Tibial nerve (tissue), 4 donors: ENCODE measurements around the gene HSF5. TPM values are rescaled to one million over a fixed set of nuclear protein-coding genes. Genes with fewer than 3 reads are reported as not detected.

Experiments
- DNase-seq, 2 donors: peaks; one replicate each; pipeline ENCODE4 v3.0.0-alpha.2; 2019; ENCODE audit warnings: low spot score in 2 of 2
- H3K27ac ChIP-seq, 4 donors: fragments of 200-600 bp; sonication (generic) in 3 of 4; one replicate each; pipeline ENCODE4 v1.5.1; 2017 to 2019; ENCODE audit warnings: mild to moderate bottlenecking in 1 of 4
- H3K27me3 ChIP-seq, 2 donors: fragments of 200-600 bp; sonication (generic) in 1 of 2; one replicate each; pipeline versions ENCODE4 v1.5.1 to v1.6.0; 2017 to 2019
- H3K36me3 ChIP-seq, 3 donors: fragments of 200-600 bp; sonication (generic); one replicate each; pipeline ENCODE4 v1.5.1; 2018 to 2019
- H3K4me1 ChIP-seq, 4 donors: fragments of 200-600 bp; sonication (generic) in 3 of 4; one replicate each; pipeline ENCODE4 v1.5.1; 2017 to 2019
- H3K4me3 ChIP-seq, 4 donors: fragments of 200-600 bp; sonication (generic) in 3 of 4; one replicate each; pipeline ENCODE4 v1.5.1; 2017 to 2019; ENCODE audit warnings: mild to moderate bottlenecking in 1 of 4, moderate library complexity in 1 of 4
- H3K9me3 ChIP-seq, 4 donors: fragments of 200-600 bp; sonication (generic) in 3 of 4; one replicate each; pipeline ENCODE4 v1.5.1; 2017 to 2019
- EP300 ChIP-seq, 2 donors: sonication (generic); formaldehyde crosslinking; IDR thresholded peaks; one replicate each; pipeline ENCODE4 v1.6.1; 2017; ENCODE audit warnings: antibody characterized with exemption in 2 of 2, mild to moderate bottlenecking in 1 of 2
- POLR2A ChIP-seq, 2 donors: fragments of 450-650 bp; IDR thresholded peaks; one replicate each; pipeline ENCODE4 v1.6.1; 2017; ENCODE audit warnings: antibody characterized with exemption in 2 of 2, mild to moderate bottlenecking in 2 of 2, moderate library complexity in 2 of 2
- WGBS, 2 donors: methylation state at CpG; one replicate each; pipeline ENCODE4 v1.1.5; 2018; 5-methylcytosine and 5-hydroxymethylcytosine counted together
- total RNA-seq, 4 donors: library from RNA; depleted of rRNA; stranded (reverse); fragments of >200 nt; gene quantifications; one replicate each; pipeline ENCODE4 v1.1.0, GENCODE V29; 2016
- TF ChIP-seq, protein P1 (sequence below), 5 experiments: fragments of 200-600 bp in 3 of 5; fragments of 450-650 bp in 2 of 5; sonication (generic) in 3 of 5; IDR thresholded peaks; one replicate each; pipeline ENCODE4 v1.5.1; 2016 to 2019; ENCODE audit warnings: antibody characterized with exemption in 5 of 5, mild to moderate bottlenecking in 3 of 5, moderate library complexity in 2 of 5

Gene HSF5
- total RNA-seq, 4 donors from 2014 or later, result 0.30 TPM; not detected in 3

DNA sequence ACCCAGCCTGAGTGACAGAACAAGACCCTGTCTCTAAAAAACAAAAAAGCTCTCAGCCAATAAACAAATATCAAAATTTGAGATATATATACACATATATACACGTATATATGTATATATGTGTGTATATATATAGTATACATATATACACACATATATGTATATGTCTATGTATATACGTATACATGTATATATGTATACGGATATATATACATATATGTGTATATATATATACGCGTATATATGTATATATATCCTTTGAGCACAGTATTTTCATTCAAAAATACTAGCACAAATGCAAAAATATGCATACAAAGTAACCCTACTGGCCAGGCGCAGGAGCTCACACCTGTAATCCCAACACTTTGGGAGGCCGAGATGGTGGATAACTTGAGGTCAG, 13.2 kb upstream of the HSF5 start:
- H3K27me3 ChIP-seq, result no peaks in the 10 kb centered on the region
- peaks cover 0 to 96% (median 27%) of the 10 kb centered on the region in 3 donors for H3K36me3 ChIP-seq
- H3K4me1 ChIP-seq, result no peaks in the 10 kb centered on the region
- H3K27ac ChIP-seq, result no peak overlapping the region
- DNase-seq, result no peak
- H3K9me3 ChIP-seq, result no peaks in the 10 kb centered on the region
- 93 to 96% methylated on average over 7 of the region's 7 CpGs for WGBS, 2 donors
- TF ChIP-seq POLR2A (IDR thresholded peaks at IDR 0.05) (no peak), EP300 (IDR thresholded peaks at IDR 0.05) (no peak)
- TF ChIP-seq, protein P1, sequence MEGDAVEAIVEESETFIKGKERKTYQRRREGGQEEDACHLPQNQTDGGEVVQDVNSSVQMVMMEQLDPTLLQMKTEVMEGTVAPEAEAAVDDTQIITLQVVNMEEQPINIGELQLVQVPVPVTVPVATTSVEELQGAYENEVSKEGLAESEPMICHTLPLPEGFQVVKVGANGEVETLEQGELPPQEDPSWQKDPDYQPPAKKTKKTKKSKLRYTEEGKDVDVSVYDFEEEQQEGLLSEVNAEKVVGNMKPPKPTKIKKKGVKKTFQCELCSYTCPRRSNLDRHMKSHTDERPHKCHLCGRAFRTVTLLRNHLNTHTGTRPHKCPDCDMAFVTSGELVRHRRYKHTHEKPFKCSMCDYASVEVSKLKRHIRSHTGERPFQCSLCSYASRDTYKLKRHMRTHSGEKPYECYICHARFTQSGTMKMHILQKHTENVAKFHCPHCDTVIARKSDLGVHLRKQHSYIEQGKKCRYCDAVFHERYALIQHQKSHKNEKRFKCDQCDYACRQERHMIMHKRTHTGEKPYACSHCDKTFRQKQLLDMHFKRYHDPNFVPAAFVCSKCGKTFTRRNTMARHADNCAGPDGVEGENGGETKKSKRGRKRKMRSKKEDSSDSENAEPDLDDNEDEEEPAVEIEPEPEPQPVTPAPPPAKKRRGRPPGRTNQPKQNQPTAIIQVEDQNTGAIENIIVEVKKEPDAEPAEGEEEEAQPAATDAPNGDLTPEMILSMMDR (IDR thresholded peaks at IDR 0.05), result no peak
- H3K4me3 ChIP-seq, result no peak overlapping the region

DNA sequence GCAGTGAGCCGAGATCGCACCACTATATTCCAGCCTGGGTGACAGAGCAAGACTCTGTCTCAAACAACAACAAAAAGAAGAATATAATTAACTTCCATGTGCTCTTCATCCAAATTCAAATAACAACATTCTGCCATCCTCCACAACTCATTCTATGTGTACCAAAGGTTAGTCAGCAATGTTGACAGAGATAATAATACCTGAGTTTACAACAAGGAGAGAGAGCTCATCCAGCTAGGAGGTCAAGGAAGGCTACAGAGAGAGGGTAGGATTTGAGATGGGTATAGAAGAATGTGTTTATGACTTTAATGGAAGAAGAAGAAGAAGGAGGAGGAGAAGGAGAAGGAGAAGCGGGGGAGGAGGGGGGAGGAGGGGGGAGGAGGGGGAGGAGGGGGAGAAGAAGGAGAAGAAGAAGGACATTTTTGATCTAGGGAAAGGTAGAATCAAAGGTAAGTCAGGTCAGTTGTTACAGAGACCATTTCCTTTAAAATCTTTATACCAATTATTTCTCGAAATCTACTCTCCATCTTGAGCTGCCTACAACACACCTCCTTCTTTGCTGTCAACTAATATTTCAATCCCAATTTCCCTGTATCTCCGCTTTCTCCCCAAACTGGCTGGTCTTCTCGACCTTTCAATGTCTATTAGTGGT, 10.1 kb upstream of the HSF5 start:
- Histone ChIP-seq H3K36me3 (peaks cover 3 to 96% (median 39%) of the 10 kb centered on the region in 3 donors), H3K4me3 (no peak overlapping the region), H3K27ac (no peak overlapping the region), H3K4me1 (no peaks in the 10 kb centered on the region), H3K27me3 (no peaks in the 10 kb centered on the region), H3K9me3 (no peaks in the 10 kb centered on the region)
- WGBS, 2 donors, result 91 to 92% methylated on average over 6 of the region's 6 CpGs
- TF ChIP-seq EP300 (IDR thresholded peaks at IDR 0.05), result no peak
- no peak for TF ChIP-seq POLR2A (IDR thresholded peaks at IDR 0.05)
- no peak for DNase-seq

DNA sequence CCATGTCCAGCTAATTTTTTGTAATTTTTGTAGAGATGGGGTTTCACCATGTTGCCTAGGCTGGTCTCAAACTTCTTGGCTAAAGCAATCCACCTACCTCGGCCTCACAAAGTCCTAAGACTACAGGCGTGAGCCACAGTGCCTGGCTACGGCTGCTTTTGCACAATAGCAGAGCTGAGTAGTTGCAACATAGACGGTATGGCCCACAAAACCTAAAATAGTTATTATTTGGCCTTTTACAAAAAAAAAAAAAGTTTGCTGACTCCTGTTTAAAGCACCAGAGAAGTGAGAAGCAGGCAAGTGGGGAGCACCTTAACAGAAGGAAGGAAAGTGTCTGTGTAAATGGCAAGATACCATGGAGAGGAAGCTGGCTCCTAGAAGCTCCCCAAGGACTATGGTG, 5.3 kb upstream of the HSF5 start:
- H3K4me1 ChIP-seq, result peaks cover 0 to 14% (median 2%) of the 10 kb centered on the region in 4 donors
- H3K4me3 ChIP-seq, result no peak overlapping the region
- no peaks in the 10 kb centered on the region for H3K27me3 ChIP-seq
- no peak for DNase-seq
- 83 to 94% methylated on average over 4 of the region's 4 CpGs for WGBS, 2 donors
- no peaks in the 10 kb centered on the region for H3K9me3 ChIP-seq
- H3K27ac ChIP-seq, result no peak overlapping the region
- TF ChIP-seq POLR2A (IDR thresholded peaks at IDR 0.05), result no peak
- TF ChIP-seq EP300 (IDR thresholded peaks at IDR 0.05), result no peak
- TF ChIP-seq, protein P1 (IDR thresholded peaks at IDR 0.05), result no peak
- peaks cover 5 to 97% (median 39%) of the 10 kb centered on the region in 3 donors for H3K36me3 ChIP-seq

DNA sequence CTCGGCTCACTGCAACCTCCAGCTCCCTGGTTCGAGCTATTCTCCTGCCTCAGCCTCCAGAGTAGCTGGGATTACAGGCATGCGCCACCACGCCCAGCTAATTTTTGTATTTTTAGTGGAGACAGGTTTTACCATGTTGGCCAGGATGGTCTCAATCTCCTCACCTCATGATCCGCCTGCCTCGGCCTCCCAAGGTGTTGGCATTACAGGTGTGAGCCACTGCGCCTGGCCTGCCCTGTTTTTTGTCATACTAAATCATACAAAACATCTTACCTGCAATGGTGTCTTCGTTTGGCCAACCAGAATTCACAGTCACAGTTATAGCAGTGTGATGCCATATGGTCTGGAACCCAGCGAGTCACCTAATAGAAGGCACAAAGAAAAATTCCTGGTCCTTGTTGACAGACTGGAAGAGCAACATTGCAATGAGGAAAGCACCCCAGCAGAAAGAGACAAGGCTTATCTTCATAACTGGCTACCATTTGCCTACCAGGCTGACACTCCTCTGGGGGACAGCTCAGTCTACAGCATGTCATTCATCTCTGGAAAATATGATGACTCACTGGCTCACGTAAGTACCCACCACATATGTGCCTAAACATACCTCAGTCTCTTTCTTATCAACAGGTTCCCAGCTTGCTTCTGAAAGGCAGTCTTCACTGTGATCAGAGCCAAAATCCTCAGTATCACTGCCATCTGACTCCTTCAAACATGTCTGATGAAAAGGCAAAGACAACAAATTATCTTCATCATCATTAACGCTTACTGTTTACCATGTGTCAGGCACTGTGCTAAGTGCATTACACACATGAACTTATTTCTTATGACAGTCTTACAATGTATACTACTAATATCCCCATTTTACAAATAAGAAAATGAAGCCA, 4.3 kb upstream of the HSF5 start:
- peaks cover 0 to 14% (median 2%) of the 10 kb centered on the region in 4 donors for H3K4me1 ChIP-seq
- H3K27ac ChIP-seq, result no peak overlapping the region
- H3K36me3 ChIP-seq, result peaks cover 5 to 98% (median 35%) of the 10 kb centered on the region in 3 donors
- 91 to 95% methylated on average over 11 of the region's 11 CpGs for WGBS, 2 donors
- H3K27me3 ChIP-seq, result no peaks in the 10 kb centered on the region
- no peaks in the 10 kb centered on the region for H3K9me3 ChIP-seq
- TF ChIP-seq, protein P1 (IDR thresholded peaks at IDR 0.05), result no peak
- TF ChIP-seq EP300 (IDR thresholded peaks at IDR 0.05), result no peak
- no peak for TF ChIP-seq POLR2A (IDR thresholded peaks at IDR 0.05)
- H3K4me3 ChIP-seq, result no peak overlapping the region
- no peak for DNase-seq

DNA sequence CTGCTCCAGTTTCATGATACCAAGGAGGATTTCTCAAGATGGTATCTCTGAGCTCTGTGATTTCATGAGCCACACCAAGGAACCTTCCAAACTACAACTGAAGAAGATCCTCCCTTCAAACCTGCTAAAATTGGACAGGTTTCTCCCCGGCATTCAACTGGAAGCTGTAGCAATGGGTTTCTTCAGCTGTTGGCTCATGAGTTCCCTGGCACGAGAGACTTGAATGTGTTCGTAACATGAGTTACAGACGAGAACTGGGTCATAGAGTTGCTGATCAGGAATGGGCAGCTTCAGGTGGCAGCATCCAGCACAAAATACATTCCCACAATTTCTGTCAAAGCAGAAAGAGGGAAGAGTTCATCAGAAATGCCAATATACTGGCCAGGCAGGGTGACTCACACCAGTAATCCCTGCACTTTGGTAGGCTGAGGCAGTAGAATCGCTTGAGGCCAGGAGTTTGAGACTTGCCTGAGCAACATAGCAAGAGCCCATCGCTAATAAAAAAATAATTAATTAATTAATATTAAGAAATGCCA, 3.4 kb upstream of the HSF5 start:
- H3K4me1 ChIP-seq, result peaks cover 0 to 14% (median 2%) of the 10 kb centered on the region in 4 donors
- TF ChIP-seq, protein P1 (IDR thresholded peaks at IDR 0.05), result no peak
- TF ChIP-seq EP300 (IDR thresholded peaks at IDR 0.05) (no peak), POLR2A (IDR thresholded peaks at IDR 0.05) (no peak)
- H3K4me3 ChIP-seq, result no peak overlapping the region
- H3K27me3 ChIP-seq, result no peaks in the 10 kb centered on the region
- H3K9me3 ChIP-seq, result no peaks in the 10 kb centered on the region
- H3K36me3 ChIP-seq, result peaks cover 5 to 95% (median 35%) of the 10 kb centered on the region in 3 donors
- DNase-seq, result no peak
- whole genome bisulfite sequencing, 2 donors, result 93 to 94% methylated on average over 6 of the region's 6 CpGs
- H3K27ac ChIP-seq, result no peak overlapping the region
